Stimulated activated CD8-positive, alpha-beta memory T cell treated with anti-CD3 and anti-CD28 coated beads, Interleukin-7, amount 100 ng/mL, for 24 hours (primary cell): ENCODE measurements around the gene RAB15.
"Not testable (repeated sequence)": the region's sequence is repeated elsewhere in the genome, so short reads cannot be mapped to it uniquely, and the experiment has no call there.

Experiments
- DNase-seq: peaks from one replicate; pipeline ENCODE4 v3.0.0-alpha.2; 2020; ENCODE audit warnings: low read depth

Gene RAB15

GRCh38 chr14:64937171-64937820 is 34.8 kb downstream of the RAB15 start:
- DNase-seq, result no peak

DNA sequence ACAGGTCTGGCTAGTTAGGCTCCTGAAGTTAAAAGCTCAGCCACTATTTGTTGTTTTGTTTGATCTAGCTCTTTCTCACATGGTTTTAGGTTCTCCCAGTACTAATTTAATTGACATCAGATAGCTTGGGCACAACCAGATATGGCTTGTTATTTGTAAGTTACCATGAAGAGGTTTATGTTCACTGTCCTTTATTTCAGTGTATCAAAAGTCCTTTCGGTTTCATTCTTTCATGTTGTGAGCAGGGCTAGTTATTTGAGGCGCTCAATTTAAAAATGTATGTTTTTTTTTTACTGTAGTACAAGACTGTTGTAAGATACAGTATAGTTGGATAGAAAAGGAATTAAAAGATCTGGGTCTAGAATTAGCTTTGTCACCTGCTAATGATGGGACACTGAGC is 36.6 kb downstream of the RAB15 start:
- no peak for DNase-seq

DNA sequence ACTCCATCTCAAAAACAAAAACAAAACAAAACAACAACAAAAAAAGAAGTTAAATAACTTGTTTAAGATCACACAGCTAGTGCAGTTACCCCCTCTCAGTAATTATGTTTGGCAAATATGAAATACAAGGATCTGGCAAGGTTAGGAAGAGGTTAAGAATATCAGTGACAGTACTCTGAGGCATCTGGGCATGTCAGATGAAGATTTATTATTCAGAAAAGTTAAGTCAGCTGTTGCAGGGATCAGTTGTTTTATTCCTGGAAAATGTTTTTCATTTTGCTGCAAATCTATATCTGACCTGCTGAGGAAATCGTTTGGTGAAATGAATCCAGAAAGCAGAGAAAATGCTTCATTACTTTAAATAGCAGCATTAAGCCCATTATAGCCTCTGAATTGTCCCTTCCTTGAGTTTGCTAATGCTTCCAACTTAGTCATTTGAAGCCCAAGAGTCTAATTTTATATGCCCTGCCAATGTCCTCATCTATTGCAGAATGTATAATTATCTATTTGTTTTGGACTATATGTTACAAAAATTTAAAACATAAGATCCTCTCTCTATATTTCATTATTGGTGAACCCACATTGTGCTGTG is 37.7 kb downstream of the RAB15 start:
- DNase-seq, result no peak

DNA sequence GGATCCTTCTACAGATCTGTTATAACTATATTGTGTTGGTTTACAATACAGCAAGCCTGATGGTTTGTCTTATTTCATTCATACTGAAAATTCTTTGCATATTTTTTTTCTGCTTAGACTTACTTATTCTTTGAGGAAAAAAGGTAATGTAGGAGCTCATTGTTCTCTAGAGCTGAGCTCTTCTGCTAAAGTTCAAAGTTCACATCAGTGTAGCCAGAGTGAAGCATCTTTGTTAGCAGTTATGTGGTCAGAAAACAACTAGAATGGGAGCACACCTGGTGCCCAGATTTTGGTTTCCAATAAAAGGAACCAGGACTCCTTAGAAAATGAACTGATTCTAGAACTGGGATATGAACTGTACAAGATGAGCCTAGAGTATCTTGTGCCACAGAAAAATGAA is 39.9 kb downstream of the RAB15 start:
- no peak for DNase-seq

- DNase-seq, result no peak
Measured at GRCh38 chr14:64931123-64931522, 41.0 kb downstream of the RAB15 start.

DNA sequence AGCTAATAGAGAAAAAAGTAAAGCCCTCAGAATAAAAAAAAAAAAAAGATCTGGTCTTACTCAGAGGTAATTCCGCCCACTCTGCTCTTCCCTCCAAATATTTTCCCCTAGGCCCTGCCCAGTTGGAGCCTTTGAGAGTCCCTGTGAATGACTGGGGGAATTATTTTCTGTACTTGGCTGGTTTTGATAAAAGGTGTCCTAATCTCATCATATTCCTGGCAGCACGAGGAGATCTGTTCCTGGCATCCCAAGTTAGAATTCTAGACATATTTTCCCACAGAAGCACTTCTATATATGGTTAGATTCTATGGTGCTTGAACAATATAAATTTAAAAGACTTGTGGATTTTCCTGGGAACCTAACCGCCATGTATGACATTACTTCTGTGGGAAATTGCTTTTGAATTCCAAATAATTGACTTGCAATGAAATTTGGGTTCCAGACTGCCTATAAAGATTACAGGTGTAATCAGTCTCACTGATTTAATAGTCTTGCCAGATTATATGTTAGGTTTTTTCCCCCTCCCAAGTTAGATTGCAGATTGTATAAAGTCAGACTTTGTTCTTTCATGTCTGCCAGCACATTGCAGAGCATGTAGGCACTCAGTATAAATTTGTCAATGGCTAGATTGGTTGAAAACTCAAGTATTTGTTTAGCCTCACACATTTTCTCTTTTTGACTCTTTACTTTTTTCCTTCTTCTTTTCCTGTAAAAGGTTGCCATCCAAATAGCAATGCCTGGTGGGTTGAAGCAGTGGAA is 41.9 kb downstream of the RAB15 start:
- no peak for DNase-seq

- DNase-seq, result no peak
Measured at GRCh38 chr14:64929014-64929359, 43.1 kb downstream of the RAB15 start.

DNA sequence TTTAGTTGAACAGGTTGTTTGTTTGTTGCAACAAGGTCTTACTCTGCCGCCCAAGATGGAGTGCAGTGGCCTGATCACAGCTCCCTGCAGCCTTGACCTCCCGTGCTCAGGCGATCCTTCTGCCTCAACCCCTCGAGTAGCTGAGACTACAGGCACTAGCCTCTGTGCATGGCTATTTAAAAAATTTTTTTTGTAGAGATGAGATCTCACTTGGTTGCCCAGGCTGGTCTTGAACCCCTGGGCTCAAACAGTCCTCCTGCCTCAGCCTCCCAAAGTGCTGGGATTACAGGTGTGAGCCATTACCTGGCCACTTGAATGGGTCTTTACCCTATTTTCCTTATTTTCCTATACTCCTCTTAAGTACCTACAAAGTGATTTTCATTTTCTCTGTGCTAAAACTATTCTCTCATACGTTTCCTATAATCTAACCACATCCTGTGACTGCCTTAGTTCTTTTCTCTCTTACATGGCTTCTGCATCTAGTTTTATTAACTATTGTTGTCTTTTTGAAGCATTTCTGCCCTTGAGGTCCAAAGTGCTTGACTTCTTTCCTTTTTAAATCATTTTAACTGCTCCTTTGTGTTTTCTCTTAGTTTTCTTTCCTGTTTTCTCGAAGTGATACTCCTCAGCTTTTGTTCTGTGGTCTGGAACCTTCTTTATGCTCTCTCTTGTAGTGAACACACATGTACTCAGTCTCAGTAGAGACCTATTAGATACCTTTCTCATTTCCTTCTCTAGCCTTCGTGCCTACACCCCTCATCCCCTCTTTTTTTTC is 43.7 kb downstream of the RAB15 start:
- no peak for DNase-seq

DNA sequence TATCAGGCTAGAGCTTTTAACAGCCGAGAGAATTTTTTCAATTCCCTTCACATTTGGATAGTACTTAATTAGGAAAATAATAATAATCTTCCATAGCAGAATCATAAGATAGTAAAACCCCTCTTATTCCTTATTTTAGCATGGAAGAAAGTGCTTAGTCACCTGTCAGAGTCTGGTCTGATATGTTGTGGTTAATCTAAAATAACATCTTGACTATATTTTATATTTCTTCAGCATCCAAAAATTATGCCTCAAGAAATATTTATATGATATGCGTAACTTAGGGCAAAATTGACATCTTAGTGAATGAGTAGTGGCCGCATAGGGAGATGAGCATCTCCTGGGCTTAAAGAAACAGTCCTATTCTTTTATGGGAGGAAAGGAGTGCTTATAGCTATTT is 45.1 kb downstream of the RAB15 start:
- no peak for DNase-seq

DNA sequence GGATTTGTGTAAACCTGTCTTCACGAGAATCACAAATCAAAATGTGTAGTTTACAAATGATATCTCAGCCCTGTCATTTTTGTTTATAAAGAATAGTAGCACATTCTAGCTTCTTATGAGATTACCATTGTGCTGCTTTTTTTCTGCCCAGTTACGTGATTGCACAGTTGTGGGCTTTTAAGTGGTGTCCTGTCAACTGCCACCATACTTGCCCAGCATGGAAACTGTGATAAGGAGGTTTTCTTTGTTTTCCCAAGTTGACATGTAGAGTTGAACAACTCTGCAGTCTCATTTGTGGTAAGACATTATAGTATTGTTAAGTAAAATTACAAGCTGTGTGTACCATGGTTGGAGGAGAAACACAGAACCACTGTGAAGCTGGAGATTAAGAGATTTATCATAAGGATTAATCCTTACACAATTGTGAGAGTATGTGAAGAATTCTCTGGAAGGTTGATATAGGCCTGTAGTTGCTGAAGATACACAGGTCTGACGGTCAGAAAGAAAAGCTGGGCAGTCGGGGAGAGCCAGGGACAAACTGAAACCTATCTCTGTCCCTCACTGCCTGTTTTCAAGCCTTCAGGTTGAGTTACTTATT is 45.6 kb downstream of the RAB15 start:
- DNase-seq, result no peak

DNA sequence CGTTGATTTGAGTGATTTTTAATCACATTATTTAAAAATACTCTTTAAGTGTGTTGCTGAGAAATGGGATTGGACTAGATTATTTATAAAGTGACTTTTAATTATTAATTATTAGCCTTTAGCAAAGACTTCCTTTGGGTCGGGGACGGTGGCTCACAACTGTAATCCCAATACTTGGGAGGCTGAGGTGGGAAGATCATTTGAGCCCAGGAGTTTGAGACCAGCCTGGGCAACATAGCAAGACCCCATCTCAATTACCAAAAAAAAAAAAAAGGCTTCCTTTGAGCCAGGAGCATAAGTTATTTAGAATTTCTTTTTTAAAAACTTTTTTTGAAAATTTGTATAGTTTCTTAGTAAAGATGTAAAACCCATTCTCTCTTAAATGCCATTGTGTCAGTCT is 49.1 kb downstream of the RAB15 start:
- DNase-seq, result no peak

GRCh38 chr14:64920465-64920864 is 51.7 kb downstream of the RAB15 start:
- DNase-seq, result no peak

DNA sequence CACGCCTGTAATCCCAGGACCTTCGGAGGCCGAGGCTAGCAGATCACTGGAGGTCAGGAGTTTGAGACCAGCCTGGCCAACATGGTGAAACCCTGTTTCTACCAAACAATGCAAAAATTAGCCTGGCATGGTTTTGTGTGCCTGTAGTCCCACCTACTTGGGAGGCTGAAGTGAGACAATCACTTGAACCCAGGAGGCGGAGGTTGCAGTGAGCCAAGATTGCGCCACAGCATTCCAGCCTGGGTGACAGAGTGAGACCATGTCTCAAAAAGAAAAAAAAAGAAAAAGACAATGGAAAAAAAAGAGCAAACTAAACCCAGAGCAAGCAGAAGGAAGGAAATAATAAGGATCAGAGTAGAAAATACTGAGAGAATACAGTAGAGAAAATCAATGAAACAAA is 52.5 kb downstream of the RAB15 start:
- no peak for DNase-seq

DNA sequence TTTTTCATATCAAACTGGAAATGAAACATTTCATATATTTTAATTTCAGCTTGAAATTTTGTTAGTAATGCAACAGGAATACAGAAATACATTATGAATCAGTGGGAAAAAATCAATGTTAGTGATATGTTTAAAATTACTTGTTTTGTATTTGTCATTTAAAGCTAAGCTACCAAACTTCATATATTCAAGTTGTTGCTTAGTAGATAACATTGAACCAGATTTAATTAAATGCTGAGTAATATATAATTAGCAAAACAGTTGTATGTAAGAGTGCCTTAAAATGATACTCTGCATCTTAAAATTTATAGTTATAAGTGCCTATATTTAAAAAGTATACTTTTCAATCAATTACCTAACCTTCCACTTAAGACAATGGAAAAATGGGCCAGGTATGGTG is 52.9 kb downstream of the RAB15 start:
- DNase-seq, result no peak

- no peak for DNase-seq
Measured at GRCh38 chr14:64918216-64918615, 53.9 kb downstream of the RAB15 start.

GRCh38 chr14:64915797-64916196 is 56.3 kb downstream of the RAB15 start:
- DNase-seq, result no peak

DNA sequence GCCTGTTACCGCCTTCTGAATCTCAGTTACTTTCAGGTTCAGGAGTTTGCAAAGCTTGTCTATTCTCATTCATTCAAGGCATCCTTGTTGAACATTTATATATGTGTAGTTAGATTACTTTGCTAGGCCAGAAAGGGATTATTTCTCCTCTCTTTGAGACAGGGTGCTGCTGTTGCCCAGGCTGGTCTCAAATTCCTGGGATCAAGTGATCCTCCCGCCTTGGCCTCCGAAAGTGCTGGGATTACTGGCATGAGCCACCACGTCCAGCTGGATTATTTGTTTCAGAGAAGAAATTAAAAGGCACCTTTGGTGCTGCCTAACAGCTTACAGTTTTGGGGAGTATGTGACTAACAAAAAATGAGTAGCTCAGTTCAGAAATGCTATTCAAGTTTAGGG is 57.1 kb downstream of the RAB15 start:
- no peak for DNase-seq

- DNase-seq, result peak; percentile 95
Measured at GRCh38 chr14:64914237-64915028, 57.7 kb downstream of the RAB15 start, which contains the start of gene CHURC1. TSS of gene CHURC1 (plus strand) at chr14:64914455. CDS start at chr14:64914496, 41 bp downstream.

DNA sequence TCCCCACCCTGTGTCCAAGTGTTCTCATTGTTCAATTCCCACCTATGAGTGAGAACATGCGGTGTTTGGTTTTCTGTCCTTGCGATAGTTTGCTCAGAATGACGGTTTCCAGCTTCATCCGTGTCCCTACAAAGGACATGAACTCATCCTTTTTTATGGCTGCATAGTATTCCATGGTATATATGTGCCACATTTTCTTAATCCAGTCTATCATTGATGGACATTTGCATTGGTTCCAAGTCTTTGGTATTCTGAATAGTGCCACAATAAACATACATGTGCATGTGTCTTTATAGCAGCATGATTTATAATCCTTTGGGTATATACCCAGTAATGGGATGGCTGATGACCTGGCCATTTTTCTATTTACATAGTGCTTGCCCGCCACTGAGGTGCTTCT is 58.7 kb downstream of the RAB15 start:
- DNase-seq, result not testable (repeated sequence)

GRCh38 chr14:64912261-64912660 is 59.9 kb downstream of the RAB15 start:
- DNase-seq, result no peak

- no peak for DNase-seq
Measured at GRCh38 chr14:64910847-64911495, 61.2 kb downstream of the RAB15 start.
